ENCODE data around the gene TBC1D14.

DNA sequence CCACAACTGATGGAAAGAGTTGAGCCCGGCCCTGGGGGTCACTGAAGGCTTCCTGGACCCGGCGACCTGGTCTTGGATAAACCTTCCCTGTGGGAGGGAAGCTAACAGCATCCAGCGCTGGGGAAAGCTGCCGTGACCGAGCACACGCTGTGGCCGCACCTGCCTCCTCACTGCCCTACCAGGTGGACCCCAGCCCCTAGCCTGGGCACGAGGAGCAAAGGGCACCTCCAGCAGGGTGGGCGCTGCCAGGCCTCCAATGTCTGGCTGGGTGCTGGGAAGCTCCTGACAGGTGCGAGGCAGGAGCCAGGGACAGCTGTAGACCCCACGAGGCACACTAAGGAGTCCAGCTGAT, 141.5 kb downstream of the TBC1D14 start:
- TF ChIP-seq, protein P1, sequence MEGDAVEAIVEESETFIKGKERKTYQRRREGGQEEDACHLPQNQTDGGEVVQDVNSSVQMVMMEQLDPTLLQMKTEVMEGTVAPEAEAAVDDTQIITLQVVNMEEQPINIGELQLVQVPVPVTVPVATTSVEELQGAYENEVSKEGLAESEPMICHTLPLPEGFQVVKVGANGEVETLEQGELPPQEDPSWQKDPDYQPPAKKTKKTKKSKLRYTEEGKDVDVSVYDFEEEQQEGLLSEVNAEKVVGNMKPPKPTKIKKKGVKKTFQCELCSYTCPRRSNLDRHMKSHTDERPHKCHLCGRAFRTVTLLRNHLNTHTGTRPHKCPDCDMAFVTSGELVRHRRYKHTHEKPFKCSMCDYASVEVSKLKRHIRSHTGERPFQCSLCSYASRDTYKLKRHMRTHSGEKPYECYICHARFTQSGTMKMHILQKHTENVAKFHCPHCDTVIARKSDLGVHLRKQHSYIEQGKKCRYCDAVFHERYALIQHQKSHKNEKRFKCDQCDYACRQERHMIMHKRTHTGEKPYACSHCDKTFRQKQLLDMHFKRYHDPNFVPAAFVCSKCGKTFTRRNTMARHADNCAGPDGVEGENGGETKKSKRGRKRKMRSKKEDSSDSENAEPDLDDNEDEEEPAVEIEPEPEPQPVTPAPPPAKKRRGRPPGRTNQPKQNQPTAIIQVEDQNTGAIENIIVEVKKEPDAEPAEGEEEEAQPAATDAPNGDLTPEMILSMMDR (IDR thresholded peaks at IDR 0.05) = no peak
- TF ChIP-seq POLR2A (IDR thresholded peaks at IDR 0.05) = no peak

Measured in lower leg skin (tissue), 3 donors.